Liver (tissue), 3 donors: ENCODE results near the gene ADGRG1.

Source experiments
- CTCF ChIP-seq: fragments of 150-350 bp; IDR thresholded peaks from 2 replicates; pipeline ENCODE4 v1.5.1; 2017; ENCODE audit warnings: improper control_type of control experiment, low read depth, low read length; ENCODE audit not compliant: missing input control
- EGR1 ChIP-seq, 2 donors: IDR thresholded peaks; 2 replicates each; pipeline ENCODE4 v1.6.1; 2016 to 2018; ENCODE audit warnings: antibody characterized with exemption in 2 of 2, low read depth in 2 of 2
- GABPA ChIP-seq, 2 donors: IDR thresholded peaks in 1 of 2; conservative IDR thresholded peaks in 1 of 2; 2 replicates each; pipeline ENCODE4 v1.6.1; 2016; ENCODE audit warnings: antibody characterized with exemption in 2 of 2, mild to moderate bottlenecking in 1 of 2, moderate library complexity in 1 of 2
- JUND ChIP-seq, 2 donors: IDR thresholded peaks; 2 replicates each; pipeline ENCODE4 v1.6.1; 2016; ENCODE audit warnings: antibody characterized with exemption in 2 of 2
- RAD21 ChIP-seq, 2 donors: IDR thresholded peaks; 2 replicates each; pipeline ENCODE4 v1.6.1; 2016; ENCODE audit warnings: antibody characterized with exemption in 2 of 2, mild to moderate bottlenecking in 2 of 2
- REST ChIP-seq: IDR thresholded peaks from 2 replicates; pipeline ENCODE4 v1.6.1; 2016; ENCODE audit warnings: antibody characterized with exemption, mild to moderate bottlenecking
- SP1 ChIP-seq: IDR thresholded peaks from 2 replicates; pipeline ENCODE4 v1.6.1; 2018; ENCODE audit warnings: antibody characterized with exemption, mild to moderate bottlenecking
- TAF1 ChIP-seq: conservative IDR thresholded peaks from 2 replicates; pipeline ENCODE4 v1.6.1; 2016; ENCODE audit warnings: antibody characterized with exemption, mild to moderate bottlenecking
- YY1 ChIP-seq: IDR thresholded peaks from 2 replicates; pipeline ENCODE4 v1.6.1; 2016; ENCODE audit warnings: antibody characterized with exemption, mild to moderate bottlenecking
- TF ChIP-seq, protein P1 (sequence below): IDR thresholded peaks from 2 replicates; pipeline ENCODE4 v1.6.1; 2016; ENCODE audit warnings: antibody characterized with exemption
- TF ChIP-seq, protein P2 (sequence below): IDR thresholded peaks from 2 replicates; pipeline ENCODE4 v1.6.1; 2016; ENCODE audit warnings: antibody characterized with exemption
- donor health status: healthy.
- donor health status: healthy.

- no peak for TF ChIP-seq CTCF
- TF ChIP-seq GABPA (IDR thresholded peaks at IDR 0.05 in 1 of 2, conservative IDR thresholded peaks at IDR 0.05 in 1 of 2), result no peak
- TF ChIP-seq REST, result no peak
- TF ChIP-seq, protein P1, sequence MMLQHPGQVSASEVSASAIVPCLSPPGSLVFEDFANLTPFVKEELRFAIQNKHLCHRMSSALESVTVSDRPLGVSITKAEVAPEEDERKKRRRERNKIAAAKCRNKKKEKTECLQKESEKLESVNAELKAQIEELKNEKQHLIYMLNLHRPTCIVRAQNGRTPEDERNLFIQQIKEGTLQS, result no peak
- TF ChIP-seq, protein P2, sequence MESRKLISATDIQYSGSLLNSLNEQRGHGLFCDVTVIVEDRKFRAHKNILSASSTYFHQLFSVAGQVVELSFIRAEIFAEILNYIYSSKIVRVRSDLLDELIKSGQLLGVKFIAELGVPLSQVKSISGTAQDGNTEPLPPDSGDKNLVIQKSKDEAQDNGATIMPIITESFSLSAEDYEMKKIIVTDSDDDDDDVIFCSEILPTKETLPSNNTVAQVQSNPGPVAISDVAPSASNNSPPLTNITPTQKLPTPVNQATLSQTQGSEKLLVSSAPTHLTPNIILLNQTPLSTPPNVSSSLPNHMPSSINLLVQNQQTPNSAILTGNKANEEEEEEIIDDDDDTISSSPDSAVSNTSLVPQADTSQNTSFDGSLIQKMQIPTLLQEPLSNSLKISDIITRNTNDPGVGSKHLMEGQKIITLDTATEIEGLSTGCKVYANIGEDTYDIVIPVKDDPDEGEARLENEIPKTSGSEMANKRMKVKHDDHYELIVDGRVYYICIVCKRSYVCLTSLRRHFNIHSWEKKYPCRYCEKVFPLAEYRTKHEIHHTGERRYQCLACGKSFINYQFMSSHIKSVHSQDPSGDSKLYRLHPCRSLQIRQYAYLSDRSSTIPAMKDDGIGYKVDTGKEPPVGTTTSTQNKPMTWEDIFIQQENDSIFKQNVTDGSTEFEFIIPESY, result no peak
- no peak for TF ChIP-seq TAF1
- no peak for TF ChIP-seq YY1
- TF ChIP-seq RAD21 (IDR thresholded peaks at IDR 0.05), result no peak
- no peak for TF ChIP-seq EGR1 (IDR thresholded peaks at IDR 0.05; ENCODE audit: low read depth in 2 of 2)
- no peak for TF ChIP-seq JUND (IDR thresholded peaks at IDR 0.05)
- TF ChIP-seq SP1, result no peak
These were observed 35.4 kb upstream of the ADGRG1 start for GRCh38 chr16:57593021-57593420.
